HCT116 (cell line): ENCODE measurements around the gene ERGIC1. TPM values are rescaled to one million over a fixed set of nuclear protein-coding genes. Genes with fewer than 3 reads are reported as not detected.

Experiments
- ATAC-seq: fragments of 200-7000 bp; cut with Tn5 transposase; 2 replicates; pipeline ENCODE4 v1.9.1; 2020; ENCODE audit warnings: mild to moderate bottlenecking, moderate library complexity
- BruUV-seq: library from RNA; stranded (reverse); fragments of 400-500 nt; replicated peaks from 2 replicates; lab custom pipeline; 2021; lab: Mats Ljungman, UMichigan
- CTCF ChIA-PET: fragments of 300-600 bp; sonication (Branson Sonifier 250); formaldehyde crosslinking; loops from one replicate; lab custom pipeline; 2021; ENCODE audit warnings: antibody characterized with exemption; lab: Charles Lee
- POLR2A ChIA-PET: fragments of 300-600, 350-600 bp; sonication (Branson Sonifier 250); formaldehyde crosslinking; loops from one replicate; lab custom pipeline; 2021; ENCODE audit warnings: antibody characterized with exemption; lab: Charles Lee
- RAD21 ChIA-PET, 2 experiments: fragments of 300-600 bp; sonication (Branson Sonifier 250); formaldehyde crosslinking; loops; one replicate each; lab custom pipeline; 2023; ENCODE audit warnings: low total read pairs in 2 of 2; ENCODE audit not compliant: uncharacterized antibody in 2 of 2, unreplicated experiment in 2 of 2, low non-redundant PET in 1 of 2; lab: Charles Lee
- DNase-seq: peaks from one replicate; pipeline ENCODE4 v3.0.0-alpha.2; 2010; ENCODE audit warnings: low read depth, low spot score
- H2AFZ ChIP-seq: fragments of 200-600 bp; shearing (Covaris generic), sonication (generic); 2 replicates; pipeline ENCODE4 v1.6.1; 2017; ENCODE audit warnings: low read depth, mixed run types, mixed read lengths, antibody characterized with exemption, low read length; ENCODE audit not compliant: poor library complexity, severe bottlenecking
- H3K27ac ChIP-seq: 2 replicates; pipeline ENCODE4 v1.5.1; 2012; ENCODE audit warnings: low read depth, low read length
- H3K27me3 ChIP-seq: fragments of 200-600 bp; sonication (generic); 2 replicates; pipeline ENCODE4 v1.6.1; 2016; ENCODE audit warnings: mixed run types, low read length, mixed read lengths; ENCODE audit not compliant: insufficient read depth
- H3K36me3 ChIP-seq, 2 experiments: fragments of 200-500 bp in 1 of 2; fragments of 200-600 bp in 1 of 2; sonication (Bioruptor generic) in 1 of 2; sonication (generic) in 1 of 2; 2 replicates each; pipeline versions ENCODE4 v1.5.1 to v1.6.1; 2014 to 2016; ENCODE audit warnings: low read length in 2 of 2, inconsistent platforms in 1 of 2, mixed read lengths in 1 of 2, mixed run types in 1 of 2; ENCODE audit not compliant: insufficient read depth in 2 of 2, control insufficient read depth in 1 of 2
- H3K4me1 ChIP-seq, 2 experiments: fragments of 200-600 bp in 1 of 2; sonication (generic) in 1 of 2; 2 replicates each; pipeline versions ENCODE4 v1.5.1 to v1.6.1; 2012 to 2017; ENCODE audit warnings: low read length in 2 of 2, inconsistent platforms in 1 of 2, mild to moderate bottlenecking in 1 of 2, mixed read lengths in 1 of 2, mixed run types in 1 of 2, moderate library complexity in 1 of 2; ENCODE audit not compliant: insufficient read depth in 2 of 2, control insufficient read depth in 1 of 2
- H3K4me2 ChIP-seq: fragments of 200-600 bp; sonication (generic); 2 replicates; pipeline ENCODE4 v1.6.1; 2017; ENCODE audit warnings: mixed run types, low read length, mixed read lengths
- H3K4me3 ChIP-seq, 2 experiments: fragments of 200-600 bp in 1 of 2; sonication (generic) in 1 of 2; replicated peaks in 1 of 2; 2 replicates each; pipeline ENCODE4 v1.5.1; 2011 to 2016; ENCODE audit warnings: low read length in 2 of 2, control low read depth in 1 of 2, low read depth in 1 of 2, mild to moderate bottlenecking in 1 of 2, mixed read lengths in 1 of 2, mixed run types in 1 of 2
- H3K79me2 ChIP-seq: fragments of 200-600 bp; sonication (generic); 2 replicates; pipeline ENCODE4 v1.6.1; 2017; ENCODE audit warnings: mild to moderate bottlenecking, mixed run types, low read length, moderate library complexity, mixed read lengths; ENCODE audit not compliant: insufficient read depth
- H3K9ac ChIP-seq: fragments of 200-600 bp; sonication (generic); 2 replicates; pipeline ENCODE4 v1.6.1; 2016; ENCODE audit warnings: low read length, mixed read lengths
- H3K9me2 ChIP-seq: fragments of 200-600 bp; sonication (generic), shearing (Covaris generic); 2 replicates; pipeline ENCODE4 v1.6.1; 2017; ENCODE audit warnings: mixed run types, mild to moderate bottlenecking, moderate library complexity; ENCODE audit not compliant: insufficient read depth
- H3K9me3 ChIP-seq, 2 experiments: fragments of 200-500 bp in 1 of 2; fragments of 200-600 bp in 1 of 2; sonication (Bioruptor generic) in 1 of 2; sonication (generic) in 1 of 2; 2 replicates each; pipeline ENCODE4 v1.6.1; 2014 to 2017; ENCODE audit warnings: low read length in 2 of 2, mixed read lengths in 2 of 2, inconsistent platforms in 1 of 2, low read depth in 1 of 2, mild to moderate bottlenecking in 1 of 2, mixed run types in 1 of 2, moderate library complexity in 1 of 2; ENCODE audit not compliant: control insufficient read depth in 1 of 2, insufficient read depth in 1 of 2
- H4K20me1 ChIP-seq: fragments of 200-600 bp; sonication (generic), shearing (Covaris generic); 2 replicates; pipeline ENCODE4 v1.6.1; 2017; ENCODE audit warnings: mixed run types, mild to moderate bottlenecking, moderate library complexity; ENCODE audit not compliant: insufficient read depth
- CTCF ChIP-seq, 3 experiments: fragments of 200-600 bp in 1 of 3; sonication (generic) in 1 of 3; IDR thresholded peaks in 2 of 3; conservative IDR thresholded peaks in 1 of 3; 2 replicates each; pipeline ENCODE4 v1.5.1; 2012 to 2017; ENCODE audit warnings: low read depth in 2 of 3, low read length in 2 of 3, antibody characterized with exemption in 1 of 3, borderline replicate concordance in 1 of 3, control low read depth in 1 of 3, mild to moderate bottlenecking in 1 of 3, mixed read lengths in 1 of 3, mixed run types in 1 of 3, moderate library complexity in 1 of 3; ENCODE audit not compliant: insufficient read depth in 1 of 3
- EGR1 ChIP-seq: IDR thresholded peaks from 2 replicates; pipeline ENCODE4 v1.6.1; 2012; ENCODE audit warnings: low read depth
- EZH2 ChIP-seq: fragments of 200-600 bp; sonication (generic); IDR thresholded peaks from 2 replicates; pipeline ENCODE4 v1.6.1; 2017; ENCODE audit warnings: antibody characterized with exemption, mixed run types
- EZH2phosphoT487 ChIP-seq: fragments of 200-600 bp; IDR thresholded peaks from 2 replicates; pipeline ENCODE4 v1.6.1; 2018; ENCODE audit warnings: antibody characterized with exemption, borderline replicate concordance
- POLR2A ChIP-seq: IDR thresholded peaks from 2 replicates; pipeline ENCODE4 v1.7.0; 2011; ENCODE audit warnings: borderline replicate concordance; ENCODE audit not compliant: insufficient read depth, insufficient read length; ENCODE audit errors: extremely low read depth
- POLR2AphosphoS5 ChIP-seq: IDR thresholded peaks from 2 replicates; pipeline ENCODE4 v1.6.1; 2011; ENCODE audit warnings: mild to moderate bottlenecking, low read depth, low read length, moderate library complexity
- RAD21 ChIP-seq: IDR thresholded peaks from 2 replicates; pipeline ENCODE4 v1.6.1; 2012; ENCODE audit warnings: low read depth, mild to moderate bottlenecking
- SP1 ChIP-seq: IDR thresholded peaks from 2 replicates; pipeline ENCODE4 v1.6.1; 2012; ENCODE audit warnings: low read depth
- TCF7L2 ChIP-seq: IDR thresholded peaks from 2 replicates; pipeline ENCODE4 v1.7.0; 2011; ENCODE audit warnings: borderline replicate concordance, inconsistent platforms; ENCODE audit not compliant: insufficient read depth, insufficient read length; ENCODE audit errors: extremely low read depth
- ZFX ChIP-seq: fragments of 450-650 bp; IDR thresholded peaks from 2 replicates; pipeline ENCODE4 v1.6.1; 2017
- intact Hi-C: fragments of 100-400 bp; cut with micrococcal nuclease; formaldehyde crosslinking; loops from 2 replicates; pipeline ENCODE4 v1.10.0; 2022
- total RNA-seq: library from RNA; stranded (reverse); gene quantifications from one replicate; pipeline ENCODE4 v1.2.1, GENCODE V29; 2021; ENCODE audit not compliant: unreplicated experiment
- TF ChIP-seq, protein P1 (sequence below): IDR thresholded peaks from 2 replicates; pipeline ENCODE4 v1.6.1; 2012

Gene ERGIC1
- total RNA-seq, 1 experiment from 2014 or later: 73.3 TPM

DNA sequence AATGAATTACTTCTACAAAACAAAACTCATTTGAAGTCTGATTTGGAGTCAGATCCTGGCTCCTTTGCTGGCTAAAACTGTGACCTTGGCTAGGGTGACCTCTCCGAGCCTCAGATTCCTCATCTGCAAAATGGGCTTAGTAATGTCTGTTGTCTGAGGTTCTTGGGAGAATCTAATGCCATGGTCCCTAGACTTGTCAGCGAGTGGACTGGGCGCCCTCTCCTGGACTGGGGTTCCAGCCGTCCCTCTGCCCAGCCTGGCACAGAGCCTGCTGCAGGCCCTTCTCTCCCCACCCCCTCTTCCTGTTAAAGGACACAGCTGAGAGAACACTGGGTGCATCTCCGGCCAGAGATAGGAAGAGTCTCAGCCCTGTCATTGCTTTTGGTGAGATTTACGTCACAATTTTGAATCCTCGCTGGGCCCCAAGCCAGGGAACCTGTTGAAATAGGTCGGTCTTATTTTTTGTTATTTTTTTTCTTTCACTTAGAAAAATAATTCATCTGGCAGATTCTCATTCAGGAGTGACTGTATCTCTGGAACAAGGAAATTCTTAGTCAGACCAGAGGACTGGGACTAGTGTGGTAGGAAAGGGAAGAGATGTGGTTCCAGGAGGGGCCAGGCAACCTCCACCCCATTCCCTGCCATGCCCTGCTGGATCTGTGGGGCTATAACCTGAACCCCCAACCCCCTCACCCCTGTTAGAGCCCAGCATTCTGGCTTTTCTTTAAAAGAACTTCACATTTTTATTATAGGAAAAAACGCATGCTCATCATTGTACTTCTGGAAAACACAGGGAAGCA lies 77.0 kb downstream of the ERGIC1 start:
- RAD21 ChIA-PET: no interaction called here
- Histone ChIP-seq H4K20me1 (no peaks in the 10 kb centered on the region), H3K9me3 (no peaks in the 10 kb centered on the region), H3K9ac (no peak overlapping the region)
- CTCF ChIA-PET: interaction anchor here (1.3 kb wide), 1 partner anchor 204 kb away, joined by 4 read pairs; no protein-coding TSS in a partner anchor
- DNase-seq: peak; percentile 21
- BruUV-seq: no TSS peak
- peak in 2 of 3 experiments; percentile 25 to 49; a peak in 3 of 6 replicates for TF ChIP-seq CTCF (IDR thresholded peaks at IDR 0.05 in 2 of 3, conservative IDR thresholded peaks at IDR 0.05 in 1 of 3; ENCODE audit: borderline replicate concordance in 1 of 3, insufficient read depth in 1 of 3, low read depth in 2 of 3, low read length in 2 of 3)
- no peak for TF ChIP-seq EZH2
- TF ChIP-seq RAD21: no peak
- TF ChIP-seq POLR2A: no peak
- TF ChIP-seq ZFX: no peak
- TF ChIP-seq TCF7L2: no peak
- TF ChIP-seq, all 23 proteins: peak for 1
- H3K27ac ChIP-seq: no peak overlapping the region
- H3K4me1 ChIP-seq: no peaks in the 10 kb centered on the region
- no peaks in the 10 kb centered on the region for H3K27me3 ChIP-seq
- ATAC-seq: peak; percentile 77
- H3K36me3 ChIP-seq: no peaks in the 10 kb centered on the region; a peak in 1 of 4 replicates
- no peaks in the 10 kb centered on the region for H3K79me2 ChIP-seq
- no peaks in the 10 kb centered on the region for H3K9me2 ChIP-seq
- intact Hi-C loops: loop anchor here (2.0 kb wide), 1 partner anchor 194 kb away; no protein-coding TSS in a partner anchor
- H3K4me3 ChIP-seq: no peak overlapping the region
- POLR2A ChIA-PET: no interaction called here
- H3K4me2 ChIP-seq: no peak overlapping the region
- no peak overlapping the region for H2AFZ ChIP-seq

GRCh38 chr5:172911628-172911880 lies 77.5 kb downstream of the ERGIC1 start:
- intact Hi-C loops: loop anchor here (2.0 kb wide), 1 partner anchor 195 kb away; no protein-coding TSS in a partner anchor

More at GRCh38 chr5:172911628-172911880, 77.5 kb downstream of the ERGIC1 start:
- Histone ChIP-seq H3K36me3 (no peaks in the 10 kb centered on the region; a peak in 1 of 4 replicates), H3K27me3 (no peaks in the 10 kb centered on the region), H3K9me3 (no peaks in the 10 kb centered on the region), H4K20me1 (no peaks in the 10 kb centered on the region), H3K79me2 (no peaks in the 10 kb centered on the region), H3K9me2 (no peaks in the 10 kb centered on the region), H3K4me1 (no peaks in the 10 kb centered on the region)
- DNase-seq: no peak
- TF ChIP-seq POLR2AphosphoS5: no peak
- TF ChIP-seq POLR2A: no peak
- TF ChIP-seq, protein P1, sequence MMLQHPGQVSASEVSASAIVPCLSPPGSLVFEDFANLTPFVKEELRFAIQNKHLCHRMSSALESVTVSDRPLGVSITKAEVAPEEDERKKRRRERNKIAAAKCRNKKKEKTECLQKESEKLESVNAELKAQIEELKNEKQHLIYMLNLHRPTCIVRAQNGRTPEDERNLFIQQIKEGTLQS: no peak
- TF ChIP-seq SP1: no peak
- no peak for TF ChIP-seq EZH2
- TF ChIP-seq CTCF (IDR thresholded peaks at IDR 0.05 in 2 of 3, conservative IDR thresholded peaks at IDR 0.05 in 1 of 3; ENCODE audit: borderline replicate concordance in 1 of 3, insufficient read depth in 1 of 3, low read depth in 2 of 3, low read length in 2 of 3): no peak
- no peak for TF ChIP-seq EGR1
- TF ChIP-seq EZH2phosphoT487: no peak
- TF ChIP-seq RAD21: no peak
- TF ChIP-seq, all 23 proteins: peak for 0
- no peak overlapping the region for H3K9ac ChIP-seq
- H3K27ac ChIP-seq: no peak overlapping the region
- H2AFZ ChIP-seq: no peak overlapping the region
- no peak for ATAC-seq
- POLR2A ChIA-PET: no interaction called here
- no peak overlapping the region for H3K4me3 ChIP-seq
- CTCF ChIA-PET: interaction anchor here (1.3 kb wide), 1 partner anchor 205 kb away, joined by 4 read pairs; no protein-coding TSS in a partner anchor
- BruUV-seq: no TSS peak
- H3K4me2 ChIP-seq: no peak overlapping the region
- RAD21 ChIA-PET: interaction anchor here in 1 of 2 experiments (0.9 kb wide), 1 partner anchor 12 kb away, joined by 4 read pairs; no protein-coding TSS in a partner anchor
